ENCODE measurements around the gene PRELID3B.
"Not testable (repeated sequence)": the region's sequence is repeated elsewhere in the genome, so short reads cannot be mapped to it uniquely, and the experiment has no call there.

The PRELID3B gene

GRCh38 chr20:59025511-59025910, 17.1 kb downstream of the PRELID3B start:
- DNase-seq: no peak

GRCh38 chr20:59025086-59025485, 17.5 kb downstream of the PRELID3B start:
- no peak for DNase-seq

DNA sequence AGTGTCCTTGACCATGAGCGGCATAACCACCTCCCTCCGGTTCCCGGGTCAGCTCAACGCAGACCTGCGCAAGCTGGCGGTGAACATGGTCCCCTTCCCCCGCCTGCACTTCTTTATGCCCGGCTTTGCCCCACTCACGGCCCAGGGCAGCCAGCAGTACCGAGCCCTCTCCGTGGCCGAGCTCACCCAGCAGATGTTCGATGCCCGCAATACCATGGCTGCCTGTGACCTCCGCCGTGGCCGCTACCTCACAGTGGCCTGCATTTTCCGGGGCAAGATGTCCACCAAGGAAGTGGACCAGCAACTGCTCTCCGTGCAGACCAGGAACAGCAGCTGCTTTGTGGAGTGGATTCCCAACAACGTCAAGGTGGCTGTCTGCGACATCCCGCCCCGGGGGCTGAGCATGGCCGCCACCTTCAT, 18.5 kb downstream of the PRELID3B start:
- no peak for DNase-seq

DNA sequence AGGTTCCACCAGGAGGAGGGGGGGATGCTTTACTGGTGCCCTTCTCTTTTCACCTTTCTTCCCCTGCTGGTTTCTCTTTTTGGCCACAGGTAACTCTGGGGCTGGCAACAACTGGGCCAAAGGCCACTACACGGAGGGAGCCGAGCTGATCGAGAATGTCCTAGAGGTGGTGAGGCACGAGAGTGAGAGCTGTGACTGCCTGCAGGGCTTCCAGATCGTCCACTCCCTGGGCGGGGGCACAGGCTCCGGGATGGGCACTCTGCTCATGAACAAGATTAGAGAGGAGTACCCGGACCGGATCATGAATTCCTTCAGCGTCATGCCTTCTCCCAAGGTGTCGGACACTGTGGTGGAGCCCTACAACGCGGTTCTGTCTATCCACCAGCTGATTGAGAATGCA, 19.0 kb downstream of the PRELID3B start:
- no peak for DNase-seq

GRCh38 chr20:59022754-59023153, 19.8 kb downstream of the PRELID3B start:
- DNase-seq: no peak

DNA sequence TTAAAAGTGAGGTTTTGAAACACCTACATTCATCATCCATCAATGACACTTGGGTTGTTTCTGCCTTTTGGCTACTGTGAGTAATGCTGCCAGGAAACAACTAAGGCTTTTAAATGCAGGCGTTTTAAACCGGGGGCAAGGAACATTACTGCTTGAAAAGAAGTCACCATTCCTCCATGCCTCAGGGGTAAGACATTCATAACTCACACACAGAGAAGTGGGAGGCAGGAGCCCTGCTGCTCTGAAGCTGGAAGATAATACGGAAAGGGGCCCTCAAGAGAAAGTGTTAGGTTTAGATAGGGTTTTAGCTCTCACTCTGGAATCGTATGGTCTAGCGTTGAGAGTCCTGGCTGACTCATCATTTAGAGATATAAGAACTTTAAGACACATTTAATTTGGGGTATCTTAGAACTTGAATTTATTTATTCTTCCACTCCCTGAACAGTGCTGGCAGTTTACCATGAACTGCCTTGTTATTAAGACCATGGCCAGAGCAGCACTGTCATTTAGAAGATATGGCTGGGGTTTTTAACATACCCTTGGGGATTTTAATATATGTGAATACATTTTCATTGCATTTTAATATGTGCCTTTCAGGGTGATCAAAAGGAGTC, 21.5 kb downstream of the PRELID3B start:
- no peak for DNase-seq

DNA sequence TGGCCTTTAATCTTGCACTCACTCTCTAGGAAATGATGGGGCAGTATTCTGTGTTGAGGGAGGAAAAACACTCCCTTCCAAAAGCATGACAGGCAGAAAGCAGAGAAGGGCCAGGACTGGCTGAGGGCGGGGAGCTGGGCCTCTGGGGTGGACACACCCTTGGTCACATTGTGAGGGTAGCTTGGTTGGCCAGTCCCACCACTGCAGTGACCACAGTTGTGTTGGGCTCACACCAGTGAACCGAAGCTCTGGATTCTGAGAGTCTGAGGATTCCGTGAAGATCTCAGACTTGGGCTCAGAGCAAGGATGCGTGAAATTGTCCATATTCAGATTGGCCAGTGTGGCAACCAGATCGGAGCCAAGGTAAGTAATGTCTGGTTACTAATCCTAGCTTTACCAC, 23.4 kb downstream of the PRELID3B start, which contains the start of gene TUBB1:
Gene TUBB1 (plus strand): TSS at position 213 of the 400 bp plus-strand sequence. CDS start 94 bp downstream, at position 307.
- no peak for DNase-seq

DNA sequence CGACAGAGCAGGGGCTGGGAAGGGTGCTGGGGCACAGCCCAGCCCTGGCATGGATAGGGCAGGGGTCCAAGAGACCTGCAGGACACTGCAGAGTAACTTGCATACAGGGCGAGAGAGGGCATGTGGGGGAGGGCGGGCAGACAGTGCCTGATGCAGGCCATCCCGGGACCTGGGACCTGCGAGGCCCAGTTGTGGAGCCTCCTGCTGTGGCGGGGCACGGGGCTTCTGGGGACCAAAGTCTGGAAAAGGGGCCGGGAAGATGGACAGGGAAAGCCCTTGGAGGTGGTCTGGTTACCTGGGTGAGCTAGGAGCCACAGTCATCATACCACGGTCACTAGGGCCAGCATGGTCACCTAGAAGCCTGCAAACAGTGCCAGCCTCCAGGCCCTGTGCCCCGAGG, 23.8 kb downstream of the PRELID3B start:
- DNase-seq: no peak

GRCh38 chr20:59017493-59018231, 24.9 kb downstream of the PRELID3B start:
- DNase-seq: no peak

DNA sequence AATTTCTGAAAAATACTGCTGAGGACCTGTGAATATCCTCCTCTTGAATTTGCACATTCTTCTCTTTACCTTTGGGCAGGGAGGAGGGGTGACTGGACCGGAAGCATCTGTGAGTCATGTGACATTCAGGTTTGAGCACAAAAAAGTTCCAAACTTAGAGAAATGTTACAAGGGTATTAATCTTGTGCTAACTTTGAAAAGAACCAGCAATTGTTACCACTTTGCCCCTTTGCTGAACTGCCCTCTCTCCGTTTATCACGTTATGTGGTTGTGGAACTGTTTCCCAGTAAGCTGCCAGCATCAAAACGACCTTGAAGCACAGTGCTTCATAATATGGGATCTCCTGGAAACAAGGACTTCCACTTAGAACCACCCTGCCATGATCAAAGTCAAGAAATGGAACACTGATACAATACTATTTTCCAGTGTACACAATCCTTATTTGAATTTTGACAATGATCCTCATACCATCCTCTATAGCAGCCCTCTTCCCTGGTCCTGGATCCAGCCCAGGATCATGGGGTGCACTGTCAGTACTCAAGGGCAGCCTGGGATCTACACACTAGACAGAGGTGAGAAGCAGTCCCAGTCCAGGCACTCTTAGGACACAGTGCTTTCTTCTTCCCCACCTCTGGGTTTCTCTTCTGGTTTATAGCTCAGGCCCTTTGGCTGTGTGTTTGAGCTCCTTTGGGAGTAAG, 25.6 kb downstream of the PRELID3B start:
- no peak for DNase-seq

DNA sequence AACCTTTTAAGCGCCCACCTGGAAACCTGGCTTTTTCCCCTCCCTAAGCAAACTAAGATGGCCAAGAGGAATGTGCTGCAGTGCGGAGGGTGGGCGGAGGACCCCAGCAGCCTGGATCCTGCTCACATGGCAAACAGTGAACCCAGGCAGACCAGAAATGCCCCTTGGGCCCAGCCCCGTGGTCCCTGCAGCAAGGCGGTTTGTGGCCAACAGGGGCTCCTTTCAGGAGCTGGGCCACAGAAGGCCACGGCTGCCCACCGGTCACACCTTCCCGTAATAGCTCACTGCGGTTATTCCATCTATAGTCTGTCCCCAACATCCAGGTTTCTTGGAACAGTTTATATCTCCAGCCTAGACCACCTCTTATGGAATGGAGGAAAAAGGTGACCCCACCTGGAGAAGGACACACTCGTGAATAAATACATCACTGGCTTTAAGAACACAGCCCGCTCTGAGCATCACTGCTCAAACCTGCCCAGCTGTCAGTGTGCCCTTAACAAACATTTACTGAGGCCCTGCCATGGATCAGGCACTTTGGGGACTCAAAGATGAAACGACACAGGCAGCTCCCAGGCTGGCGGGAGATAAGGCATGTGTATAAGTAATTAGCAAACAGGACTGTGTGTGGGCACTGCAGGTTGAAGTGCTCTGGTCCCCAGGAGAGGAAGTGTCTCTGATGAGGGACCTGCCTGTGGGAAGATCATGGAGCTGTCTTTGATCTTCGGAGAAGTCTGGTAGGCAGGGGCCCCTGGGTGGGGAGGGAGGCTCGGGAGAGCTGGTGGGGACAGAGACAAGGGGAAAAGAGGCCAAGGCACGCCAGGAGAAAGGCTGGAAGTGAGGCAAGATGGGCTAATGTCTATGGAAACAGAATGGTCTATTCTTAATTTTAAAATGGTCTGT, 26.5 kb downstream of the PRELID3B start:
- DNase-seq: no peak

DNA sequence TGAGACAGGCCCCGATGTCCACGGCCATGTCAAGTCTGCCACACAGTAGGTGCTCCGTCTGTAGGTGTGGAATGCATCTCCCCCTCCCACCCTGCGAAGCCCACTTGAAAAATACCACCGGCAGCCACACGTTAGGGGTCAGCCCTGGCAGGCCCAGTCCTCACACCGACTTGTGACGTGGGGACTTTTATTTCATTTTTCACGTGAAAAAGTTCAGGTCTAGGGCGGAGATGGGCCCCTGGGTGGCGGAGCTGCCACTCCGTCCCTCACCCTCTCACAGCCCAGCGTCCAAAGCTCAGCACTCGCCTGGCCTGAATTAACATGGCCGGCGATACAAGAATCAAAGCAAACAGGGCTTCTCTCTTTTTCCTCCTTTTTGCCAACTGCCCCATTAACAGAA, 27.2 kb downstream of the PRELID3B start:
- no peak for DNase-seq

DNA sequence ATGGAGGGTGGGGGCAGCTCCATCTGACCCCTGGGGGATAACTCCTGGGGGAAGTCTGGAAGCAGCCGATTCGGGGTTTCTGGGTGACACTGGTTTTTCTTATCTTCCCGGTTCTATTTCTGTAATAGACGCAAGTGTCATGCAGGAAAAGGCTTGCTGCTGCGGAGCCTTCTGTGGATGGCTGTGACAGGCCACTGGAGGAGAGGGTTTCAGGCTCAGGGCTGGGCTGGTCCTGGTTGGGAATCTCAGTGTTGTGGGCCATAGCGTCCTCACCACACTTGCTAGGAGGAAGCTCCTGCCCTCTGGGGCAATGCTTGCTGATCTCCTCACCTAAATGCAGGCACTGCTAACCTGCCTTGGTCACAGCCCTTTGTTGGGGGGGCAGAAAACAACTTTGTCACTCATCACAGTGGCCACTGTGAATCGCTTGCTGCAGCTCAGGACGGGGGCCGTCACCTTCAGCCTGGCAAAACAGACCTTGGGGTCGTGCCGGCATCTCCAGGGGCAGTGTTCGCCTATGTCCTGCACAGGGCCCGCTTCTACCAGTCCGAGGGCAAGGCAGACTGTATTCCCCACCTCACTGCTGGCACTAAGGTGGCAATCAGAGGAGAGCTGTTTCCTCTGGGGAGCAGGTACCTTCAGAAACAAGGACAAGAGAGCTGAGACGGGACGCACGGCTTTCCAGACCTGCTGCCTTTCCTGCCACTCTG, 27.8 kb downstream of the PRELID3B start:
- DNase-seq: no peak

DNA sequence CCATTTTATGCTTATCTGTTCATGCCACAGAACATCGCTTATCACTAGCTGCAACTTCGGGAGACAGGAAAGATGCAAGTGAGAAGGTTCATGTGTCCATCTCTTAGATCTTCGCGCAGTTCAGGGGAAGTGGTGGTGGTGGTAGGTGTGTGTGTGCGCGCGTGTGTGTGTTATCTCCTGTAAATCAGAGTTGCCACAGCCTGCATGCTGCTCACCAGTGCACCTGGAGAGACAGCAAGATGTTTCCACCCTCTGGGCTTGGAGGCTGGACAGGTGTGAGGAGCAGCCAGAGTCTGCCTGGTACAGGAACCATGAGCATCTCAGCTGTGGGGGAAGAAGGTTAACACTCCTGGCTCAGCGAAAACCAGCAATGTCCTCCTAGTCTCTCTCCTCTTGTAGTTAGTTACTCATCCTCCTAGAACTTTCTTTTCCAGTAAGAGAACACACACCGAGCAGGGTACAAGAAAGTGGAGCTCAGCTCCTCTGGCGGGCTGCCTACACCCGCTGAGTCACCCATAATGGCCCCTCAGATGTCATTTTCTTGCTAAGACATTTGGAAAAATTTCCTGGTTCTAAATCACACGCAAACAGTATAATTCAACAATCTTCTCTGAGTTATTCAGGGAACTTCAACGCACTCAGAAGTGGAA, 28.5 kb downstream of the PRELID3B start:
- peak in 2 of 3 donors; percentile 51 to 57 for DNase-seq

- no peak for DNase-seq
Measured at GRCh38 chr20:59013031-59013951, 29.3 kb downstream of the PRELID3B start.

DNA sequence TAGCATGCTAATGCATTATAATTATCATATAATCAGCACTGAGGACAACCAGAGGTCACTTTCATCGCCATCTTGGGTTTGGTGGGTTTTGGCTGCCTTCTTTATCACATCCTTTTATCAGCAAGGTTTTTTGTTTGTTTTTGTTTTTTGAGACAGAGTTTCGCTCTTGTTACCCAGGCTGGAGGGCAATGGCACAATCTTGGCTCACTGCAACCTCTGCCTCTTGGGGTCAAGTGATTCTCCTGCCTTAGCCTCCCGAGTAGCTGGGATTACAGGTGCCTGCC, 30.8 kb downstream of the PRELID3B start:
- not testable (repeated sequence) for DNase-seq

DNA sequence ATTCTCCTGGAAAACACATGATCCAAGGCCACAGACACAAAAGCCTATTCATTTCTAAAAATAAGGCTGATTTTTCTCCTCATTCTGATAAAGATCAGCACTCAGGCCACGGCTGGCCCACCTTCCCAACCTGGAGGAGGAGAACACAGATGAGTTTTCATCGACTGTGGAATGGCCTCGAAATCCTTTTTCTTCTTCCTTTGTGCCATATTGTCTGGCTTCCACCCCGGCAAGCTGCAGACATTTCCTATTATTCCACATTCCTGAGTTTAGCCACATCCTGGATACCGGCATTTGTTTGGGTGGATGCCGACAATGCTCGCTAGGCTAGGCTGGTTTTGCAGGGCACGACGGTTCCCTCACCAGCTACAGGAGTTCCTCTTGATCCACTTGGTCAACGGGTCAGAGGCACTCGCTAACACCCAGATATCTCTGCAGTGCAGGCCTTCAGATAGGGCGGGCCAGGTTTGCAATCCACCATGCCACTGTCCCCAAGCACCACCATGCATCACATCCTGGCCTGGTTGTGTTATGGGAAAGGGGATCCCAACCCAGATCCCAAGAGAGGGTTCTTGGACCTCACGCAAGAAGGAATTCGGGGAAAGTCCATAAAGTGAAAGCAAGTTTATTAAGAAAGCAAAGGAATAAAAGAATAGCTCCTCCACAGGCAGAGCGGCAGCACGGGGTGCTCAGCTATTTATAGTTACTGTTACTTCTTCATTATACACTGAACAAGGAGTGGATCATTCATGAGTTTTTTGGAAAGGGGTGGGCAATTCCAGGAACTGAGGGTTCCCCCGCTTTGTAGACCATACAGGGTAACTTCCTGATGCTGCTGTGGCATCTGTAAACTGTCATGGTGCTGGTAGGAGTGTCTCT, 31.4 kb downstream of the PRELID3B start:
- peak; percentile 45 to 85 (median 54) for DNase-seq

DNA sequence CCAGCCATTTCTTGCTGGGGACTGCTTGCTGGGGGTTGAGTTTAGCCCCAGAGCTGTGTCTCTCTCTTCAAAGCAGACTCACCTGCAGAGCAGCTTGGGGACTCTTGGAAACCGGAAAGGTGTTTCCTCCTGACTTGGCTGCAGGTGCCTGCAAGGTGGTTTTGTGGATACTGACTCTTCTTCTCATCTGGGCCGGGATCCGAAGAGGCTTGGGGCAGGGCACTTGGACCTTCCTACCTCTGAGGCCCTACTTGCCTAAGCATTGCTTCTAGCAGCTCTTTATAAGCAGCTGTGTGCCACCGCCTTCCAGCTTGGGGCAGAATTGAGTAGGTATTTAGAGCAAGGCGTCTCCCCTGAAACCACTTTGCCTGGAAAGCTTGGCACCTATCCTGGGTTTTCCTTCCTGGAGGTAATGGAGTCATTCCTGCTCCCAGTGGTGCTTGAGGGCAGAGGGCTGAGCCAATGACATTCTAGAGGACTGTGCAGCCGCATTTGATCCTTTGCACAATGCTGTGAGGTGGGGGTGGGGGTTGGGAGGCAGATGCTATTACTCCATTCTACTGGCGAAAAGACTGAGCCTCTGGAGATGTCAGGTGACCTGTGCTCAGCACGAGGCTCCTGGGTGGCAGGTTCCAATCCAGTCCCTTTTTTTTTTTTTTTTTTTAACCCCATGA, 32.1 kb downstream of the PRELID3B start:
- DNase-seq: no peak

DNA sequence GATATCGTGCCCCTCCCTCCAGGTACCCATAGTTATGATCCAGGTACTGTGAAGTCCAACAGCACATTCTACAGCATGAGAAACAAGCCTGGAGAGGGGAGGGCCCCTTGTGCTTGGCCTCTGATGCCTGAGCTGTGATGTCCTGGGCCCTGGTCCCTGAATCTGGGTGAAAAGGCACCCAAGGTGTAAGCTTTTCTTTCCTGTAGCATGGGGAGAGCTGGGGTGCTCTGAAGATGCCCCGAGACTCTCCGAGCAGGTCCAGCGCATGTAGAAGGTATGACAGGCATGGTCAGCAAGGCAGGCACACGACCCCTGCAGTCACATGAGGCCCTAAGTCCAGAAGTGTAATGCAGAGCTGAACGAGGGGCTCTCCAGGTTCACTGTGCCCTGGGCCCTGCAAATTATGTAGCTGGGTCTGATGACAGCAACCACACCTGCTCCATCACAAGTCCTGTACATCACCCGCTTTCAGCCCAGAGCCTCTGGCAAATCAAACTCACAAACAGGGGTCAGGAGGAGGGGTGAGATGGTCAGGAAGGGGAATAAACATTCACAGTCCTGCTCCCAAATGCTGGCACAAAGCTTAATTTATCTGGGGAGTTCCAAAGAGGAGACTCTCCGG, 33.8 kb downstream of the PRELID3B start:
- no peak for DNase-seq

Data from suppressor macrophage treated with lipopolysaccharide for 1 hour (primary cell).